Right atrium auricular region (tissue), 2 donors: Measurements from ENCODE around the gene MS4A15. TPM values are rescaled to one million over a fixed set of nuclear protein-coding genes. Genes with fewer than 3 reads are reported as not detected.
"Not testable (repeated sequence)": the region's sequence is repeated elsewhere in the genome, so short reads cannot be mapped to it uniquely, and the experiment has no call there.

Source experiments
- DNase-seq: peaks from one replicate; pipeline ENCODE4 v3.0.0-alpha.2; 2019; ENCODE audit warnings: low spot score
- H3K27ac ChIP-seq, 2 donors: fragments of 200-600 bp; sonication (generic); 1 replicate in 1 of 2; 2 replicates in 1 of 2; pipeline ENCODE4 v1.5.1; 2016 to 2019
- H3K27me3 ChIP-seq, 2 donors: fragments of 200-600 bp; sonication (generic); one replicate each; pipeline versions ENCODE4 v1.5.1 to v1.6.0; 2017 to 2019
- H3K36me3 ChIP-seq: fragments of 200-600 bp; sonication (generic); one replicate; pipeline ENCODE4 v1.5.1; 2016
- H3K4me1 ChIP-seq, 2 donors: fragments of 200-600 bp; sonication (generic); one replicate each; pipeline versions ENCODE4 v1.5.1 to v1.6.0; 2017 to 2019
- H3K4me3 ChIP-seq, 2 donors: fragments of 200-600 bp; sonication (generic); 1 replicate in 1 of 2; 2 replicates in 1 of 2; pipeline ENCODE4 v1.5.1; 2017 to 2019; ENCODE audit warnings: mild to moderate bottlenecking in 1 of 2, moderate library complexity in 1 of 2
- H3K9me3 ChIP-seq, 2 donors: fragments of 200-600 bp; sonication (generic); one replicate each; pipeline ENCODE4 v1.5.1; 2019
- total RNA-seq, 2 donors: library from RNA; depleted of rRNA; stranded (reverse); fragments of >200 nt; gene quantifications; one replicate each; pipeline ENCODE4 v1.1.0, GENCODE V29; 2016
- TF ChIP-seq, protein P1 (sequence below), 2 donors: fragments of 200-600 bp; sonication (generic); IDR thresholded peaks; one replicate each; pipeline ENCODE4 v1.5.1; 2019; ENCODE audit warnings: antibody characterized with exemption in 2 of 2

Gene MS4A15, protein sequence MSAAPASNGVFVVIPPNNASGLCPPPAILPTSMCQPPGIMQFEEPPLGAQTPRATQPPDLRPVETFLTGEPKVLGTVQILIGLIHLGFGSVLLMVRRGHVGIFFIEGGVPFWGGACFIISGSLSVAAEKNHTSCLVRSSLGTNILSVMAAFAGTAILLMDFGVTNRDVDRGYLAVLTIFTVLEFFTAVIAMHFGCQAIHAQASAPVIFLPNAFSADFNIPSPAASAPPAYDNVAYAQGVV
- total RNA-seq, result not detected

DNA sequence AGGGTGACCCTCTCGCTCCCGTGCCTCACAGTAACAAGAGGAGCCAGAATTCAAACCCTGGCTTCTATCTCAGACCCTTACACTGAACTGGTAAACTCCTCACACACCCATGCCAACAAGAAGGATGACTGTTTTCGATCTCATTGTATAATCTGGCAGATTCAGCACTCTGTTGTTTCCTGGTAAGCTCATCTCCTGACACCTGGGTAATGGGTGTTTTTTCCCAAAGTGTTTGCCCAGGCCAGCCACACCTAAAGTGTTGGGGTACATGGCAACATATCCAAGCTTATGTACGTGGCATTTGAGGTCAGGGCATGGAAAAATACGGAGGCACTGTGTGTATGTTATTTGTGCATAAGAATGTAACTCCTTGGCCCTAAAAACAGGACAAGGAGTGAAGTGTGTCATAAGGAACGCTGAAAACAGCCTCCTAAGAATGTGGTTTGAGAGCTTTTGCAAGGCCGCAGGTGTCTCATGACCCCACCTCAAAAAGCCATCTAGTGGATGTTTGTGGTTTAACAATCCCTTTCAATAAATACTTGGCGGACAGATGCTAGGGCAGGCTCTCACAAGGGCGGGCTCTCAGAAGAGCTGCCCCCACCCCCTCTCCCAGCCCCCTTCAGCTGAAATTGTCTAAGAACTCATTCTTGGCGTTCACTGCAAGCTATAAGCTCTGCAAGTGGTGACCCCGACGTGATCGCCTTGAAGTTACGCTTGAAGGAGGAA lies at the start of gene MS4A15:
Gene MS4A15, plus strand, starts transcription at position 561 of the 726 bp plus-strand sequence. CDS start 6,867 bp downstream, outside the sequence.
- Histone ChIP-seq H3K4me1 (peaks cover 0 to 5% of the 10 kb centered on the region in 2 donors), H3K27ac (no peak within 1 kb of the TSS), H3K9me3 (no peaks in the 10 kb centered on the region), H3K27me3 (no peaks in the 10 kb centered on the region), H3K36me3 (no peaks in the 10 kb centered on the region), H3K4me3 (no peak within 1 kb of the TSS)
- no peak for DNase-seq
- TF ChIP-seq, protein P1, sequence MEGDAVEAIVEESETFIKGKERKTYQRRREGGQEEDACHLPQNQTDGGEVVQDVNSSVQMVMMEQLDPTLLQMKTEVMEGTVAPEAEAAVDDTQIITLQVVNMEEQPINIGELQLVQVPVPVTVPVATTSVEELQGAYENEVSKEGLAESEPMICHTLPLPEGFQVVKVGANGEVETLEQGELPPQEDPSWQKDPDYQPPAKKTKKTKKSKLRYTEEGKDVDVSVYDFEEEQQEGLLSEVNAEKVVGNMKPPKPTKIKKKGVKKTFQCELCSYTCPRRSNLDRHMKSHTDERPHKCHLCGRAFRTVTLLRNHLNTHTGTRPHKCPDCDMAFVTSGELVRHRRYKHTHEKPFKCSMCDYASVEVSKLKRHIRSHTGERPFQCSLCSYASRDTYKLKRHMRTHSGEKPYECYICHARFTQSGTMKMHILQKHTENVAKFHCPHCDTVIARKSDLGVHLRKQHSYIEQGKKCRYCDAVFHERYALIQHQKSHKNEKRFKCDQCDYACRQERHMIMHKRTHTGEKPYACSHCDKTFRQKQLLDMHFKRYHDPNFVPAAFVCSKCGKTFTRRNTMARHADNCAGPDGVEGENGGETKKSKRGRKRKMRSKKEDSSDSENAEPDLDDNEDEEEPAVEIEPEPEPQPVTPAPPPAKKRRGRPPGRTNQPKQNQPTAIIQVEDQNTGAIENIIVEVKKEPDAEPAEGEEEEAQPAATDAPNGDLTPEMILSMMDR (IDR thresholded peaks at IDR 0.05), result no peak

DNA sequence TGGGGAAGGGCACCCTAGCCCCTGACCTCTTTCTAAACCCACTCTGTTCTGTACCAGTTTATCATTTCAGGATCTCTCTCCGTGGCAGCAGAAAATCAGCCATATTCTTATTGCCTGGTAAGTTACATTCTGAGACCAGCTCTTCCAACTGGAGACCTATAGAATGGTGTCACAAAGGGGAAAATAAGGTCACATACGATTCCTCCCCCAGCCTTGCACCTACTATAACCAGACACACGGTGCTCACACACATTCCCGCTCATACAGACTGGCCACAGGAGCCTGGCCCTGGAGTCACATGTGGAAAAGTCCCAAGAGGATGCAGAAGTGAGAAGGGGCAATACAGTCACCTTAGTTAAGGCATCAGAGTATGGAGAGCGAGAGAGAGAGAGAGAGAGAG lies 49.7 kb upstream of the MS4A15 start:
- TF ChIP-seq, protein P1 (IDR thresholded peaks at IDR 0.05), result no peak
- Histone ChIP-seq H3K27me3 (no peaks in the 10 kb centered on the region), H3K27ac (no peak overlapping the region), H3K4me1 (no peaks in the 10 kb centered on the region), H3K36me3 (no peaks in the 10 kb centered on the region), H3K9me3 (no peaks in the 10 kb centered on the region), H3K4me3 (no peak overlapping the region)
- peak; percentile 36 for DNase-seq

DNA sequence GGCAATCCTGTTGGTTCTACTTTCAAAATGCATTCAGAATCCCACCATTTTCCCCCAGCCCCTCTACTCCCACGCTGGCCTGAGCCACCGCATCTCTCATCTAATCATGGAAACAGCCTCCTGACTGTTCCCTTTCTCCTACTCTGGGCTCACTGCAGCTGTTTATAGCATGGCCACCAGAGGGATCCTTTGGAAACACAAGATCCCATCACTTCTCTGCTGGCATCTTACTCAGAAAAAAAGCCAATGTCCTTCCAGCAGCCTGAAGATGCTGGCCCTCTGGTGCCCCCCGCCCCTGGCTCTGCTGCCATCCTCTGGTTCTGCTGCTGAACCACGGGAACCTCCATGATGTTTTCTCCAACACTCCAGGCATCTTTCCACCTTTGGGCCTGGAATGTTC lies 46.2 kb upstream of the MS4A15 start:
- TF ChIP-seq, protein P1 (IDR thresholded peaks at IDR 0.05), result no peak
- no peak for DNase-seq
- Histone ChIP-seq H3K9me3 (no peaks in the 10 kb centered on the region), H3K4me3 (no peak overlapping the region), H3K36me3 (no peaks in the 10 kb centered on the region), H3K4me1 (no peaks in the 10 kb centered on the region), H3K27ac (no peak overlapping the region), H3K27me3 (no peaks in the 10 kb centered on the region)

DNA sequence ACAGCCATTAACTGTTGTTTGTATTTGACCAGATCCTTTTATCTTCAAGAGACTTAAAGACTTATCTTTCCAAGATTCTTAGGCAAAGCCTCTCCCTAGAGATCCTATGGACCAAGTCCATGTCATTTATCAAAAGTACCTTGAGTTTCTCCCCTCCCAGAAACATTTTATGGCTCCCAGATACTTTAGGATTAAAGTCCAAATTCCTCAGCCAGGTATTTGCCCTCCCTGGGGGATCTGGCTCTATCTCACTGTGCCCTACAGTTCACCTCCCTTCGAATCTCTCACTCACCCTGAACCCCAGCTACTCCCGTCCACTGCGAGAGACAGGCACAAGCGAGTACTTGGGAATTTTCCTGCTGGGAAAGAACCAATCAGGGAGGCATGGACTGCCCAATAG lies 45.4 kb upstream of the MS4A15 start:
- H3K27me3 ChIP-seq, result no peaks in the 10 kb centered on the region
- TF ChIP-seq, protein P1 (IDR thresholded peaks at IDR 0.05), result no peak
- no peak overlapping the region for H3K27ac ChIP-seq
- H3K4me1 ChIP-seq, result no peaks in the 10 kb centered on the region
- no peak for DNase-seq
- H3K4me3 ChIP-seq, result no peak overlapping the region
- H3K9me3 ChIP-seq, result no peaks in the 10 kb centered on the region
- no peaks in the 10 kb centered on the region for H3K36me3 ChIP-seq

DNA sequence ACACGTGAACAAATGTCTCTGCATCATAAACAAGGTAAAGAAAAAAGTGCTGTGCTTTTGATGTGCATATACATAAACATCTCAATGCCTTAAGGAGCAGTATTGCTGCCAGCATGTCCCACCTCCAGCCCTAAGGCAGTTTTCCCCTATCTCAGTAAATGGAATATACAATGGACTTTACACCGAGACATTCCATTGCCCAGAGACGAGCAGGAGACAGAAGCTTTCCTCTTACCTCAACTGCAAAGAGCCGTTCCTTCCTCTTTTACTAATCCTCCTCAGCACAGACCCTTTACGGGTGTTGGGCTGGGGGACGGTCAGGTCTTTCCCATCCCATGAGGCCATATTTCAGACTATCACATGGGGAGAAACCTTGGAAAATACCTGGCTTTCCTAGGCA lies 43.2 kb upstream of the MS4A15 start:
- H3K27ac ChIP-seq, DNase-seq, H3K36me3 ChIP-seq, H3K27me3 ChIP-seq, H3K4me3 ChIP-seq, H3K9me3 ChIP-seq, H3K4me1 ChIP-seq: not testable (repeated sequence)

DNA sequence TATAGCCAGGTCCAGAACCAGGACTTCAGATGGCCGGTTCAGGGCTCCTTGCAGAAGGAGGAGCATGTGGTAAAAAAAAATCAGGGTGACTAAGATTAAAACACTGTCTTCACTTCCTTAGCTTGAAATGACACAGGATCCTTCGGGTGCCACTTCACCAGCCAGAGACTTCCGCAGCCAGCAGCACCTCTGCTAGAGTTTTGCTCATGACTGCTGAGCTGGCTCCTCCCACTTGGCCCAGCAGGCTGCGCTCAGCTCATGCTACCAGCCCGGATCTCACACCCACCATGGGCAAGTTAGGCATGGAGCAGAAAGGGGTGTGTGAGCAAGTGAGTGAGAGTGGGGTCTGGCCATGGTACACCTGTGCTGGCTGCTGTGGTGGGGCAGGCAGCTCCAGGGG lies 38.7 kb upstream of the MS4A15 start:
- H3K27ac ChIP-seq, result no peak overlapping the region
- no peak overlapping the region for H3K4me3 ChIP-seq
- no peaks in the 10 kb centered on the region for H3K27me3 ChIP-seq
- TF ChIP-seq, protein P1 (IDR thresholded peaks at IDR 0.05), result no peak
- H3K4me1 ChIP-seq, result no peaks in the 10 kb centered on the region
- H3K36me3 ChIP-seq, result no peaks in the 10 kb centered on the region
- no peak for DNase-seq
- H3K9me3 ChIP-seq, result no peaks in the 10 kb centered on the region
